HepG2 (cell line): ENCODE measurements around the gene DACT2. TPM values are rescaled to one million over a fixed set of nuclear protein-coding genes. Genes with fewer than 3 reads are reported as not detected.

Experiments
- ATAC-seq: fragments of 200-7000 bp; cut with Tn5 transposase; 3 replicates; pipeline ENCODE4 v1.9.1; 2020; ENCODE audit warnings: mild to moderate bottlenecking, moderate library complexity
- BruUV-seq: library from RNA; stranded (reverse); fragments of 400-500 nt; replicated peaks from 2 replicates; lab custom pipeline; 2021; lab: Mats Ljungman, UMichigan
- CTCF ChIA-PET: fragments of 300-600 bp; formaldehyde crosslinking; extraction: SDS; loops from one replicate; lab custom pipeline; 2021; ENCODE audit warnings: low total read pairs, inconsistent platforms, low intra/inter-chr PET ratio; lab: Yijun Ruan, JAX
- POLR2A ChIA-PET: fragments of 350-600 bp; sonication (Branson Sonifier 250); formaldehyde crosslinking; loops from one replicate; lab custom pipeline; 2020; ENCODE audit warnings: antibody characterized with exemption, inconsistent platforms; lab: Yijun Ruan, JAX
- DNase-seq: peaks from one replicate; pipeline ENCODE4 v3.0.0-alpha.2; 2015; ENCODE audit warnings: low spot score
- FAIRE-seq: peaks from 3 replicates; lab custom pipeline; 2011; peaks lifted over from hg19 to GRCh38; lab: Jason Lieb, UNC
- H2AFZ ChIP-seq: one replicate; pipeline ENCODE4 v1.6.1; 2011; ENCODE audit warnings: low read length, inconsistent platforms
- H3K27ac ChIP-seq: fragments of 300-600 bp; 3 replicates; pipeline ENCODE4 v1.8.0; 2011; ENCODE audit warnings: mixed run types, mild to moderate bottlenecking, mixed read lengths, low read length, inconsistent platforms; ENCODE audit not compliant: insufficient read depth; ENCODE audit errors: extremely low read length
- H3K27me3 ChIP-seq, 2 experiments: fragments of 200-600 bp in 1 of 2; 2 replicates in 1 of 2; 3 replicates in 1 of 2; pipeline versions ENCODE4 v1.6.0 to v1.8.0; 2011; ENCODE audit warnings: low read length in 2 of 2, mild to moderate bottlenecking in 2 of 2, moderate library complexity in 2 of 2, inconsistent platforms in 1 of 2; ENCODE audit not compliant: insufficient read depth in 2 of 2, control insufficient read depth in 1 of 2
- H3K36me3 ChIP-seq, 2 experiments: fragments of 200-600 bp in 1 of 2; replicated peaks in 1 of 2; 2 replicates in 1 of 2; 3 replicates in 1 of 2; pipeline versions ENCODE4 v1.5.1 to v1.8.0; 2011; ENCODE audit warnings: low read length in 2 of 2, inconsistent platforms in 1 of 2; ENCODE audit not compliant: insufficient read depth in 2 of 2, control insufficient read depth in 1 of 2
- H3K4me1 ChIP-seq: 2 replicates; pipeline ENCODE4 v1.5.1; 2012; ENCODE audit warnings: low read length, inconsistent platforms; ENCODE audit not compliant: insufficient read depth
- H3K4me2 ChIP-seq: 2 replicates; pipeline ENCODE4 v1.6.0; 2011; ENCODE audit warnings: low read depth, low read length, inconsistent platforms
- H3K4me3 ChIP-seq, 3 experiments: fragments of 200-600 bp in 1 of 3; sonication (generic), shearing (Covaris generic) in 1 of 3; replicated peaks in 1 of 3; 2 replicates each; pipeline ENCODE4 v1.5.1; 2011 to 2016; ENCODE audit warnings: low read length in 3 of 3, inconsistent platforms in 2 of 3, low read depth in 2 of 3, mild to moderate bottlenecking in 2 of 3, control low read depth in 1 of 3, mixed read lengths in 1 of 3; ENCODE audit not compliant: insufficient read depth in 1 of 3
- H3K79me2 ChIP-seq: one replicate; pipeline ENCODE4 v1.6.1; 2011; ENCODE audit warnings: low read length, inconsistent platforms; ENCODE audit not compliant: insufficient read depth
- H3K9ac ChIP-seq: 2 replicates; pipeline ENCODE4 v1.6.0; 2011; ENCODE audit warnings: mild to moderate bottlenecking, low read depth, low read length, inconsistent platforms; ENCODE audit not compliant: insufficient read depth
- H3K9me3 ChIP-seq: 2 replicates; pipeline ENCODE4 v1.5.1; 2012; ENCODE audit warnings: mild to moderate bottlenecking, low read length
- H4K20me1 ChIP-seq: 2 replicates; pipeline ENCODE4 v1.6.0; 2011; ENCODE audit warnings: inconsistent platforms, mild to moderate bottlenecking, low read length, moderate library complexity; ENCODE audit not compliant: insufficient read depth
- POLR2G ChIP-seq: fragments of 200-400 bp; formaldehyde crosslinking; IDR thresholded peaks from 2 replicates; pipeline ENCODE4 v1.6.1; 2018; ENCODE audit warnings: mild to moderate bottlenecking, low read depth, low read length, moderate library complexity
- RAD51 ChIP-seq: fragments of 450-650 bp; IDR thresholded peaks from 2 replicates; pipeline ENCODE4 v1.6.1; 2016; ENCODE audit warnings: borderline replicate concordance
- RXRB ChIP-seq: IDR thresholded peaks from 2 replicates; pipeline ENCODE4 v1.6.1; 2016; ENCODE audit warnings: borderline replicate concordance, missing genetic modification reagents, missing compliant biosample characterization
- SMARCC2 ChIP-seq: fragments of 450-650 bp; IDR thresholded peaks from 2 replicates; pipeline ENCODE4 v1.6.1; 2017; ENCODE audit warnings: antibody characterized with exemption, mild to moderate bottlenecking
- SP140L ChIP-seq: sonication (generic); formaldehyde crosslinking; IDR thresholded peaks from 2 replicates; pipeline ENCODE4 v1.4.0; 2020; ENCODE audit warnings: missing genetic modification reagents, borderline replicate concordance
- YEATS2 ChIP-seq: sonication (generic); formaldehyde crosslinking; IDR thresholded peaks from 2 replicates; pipeline ENCODE4 v1.4.0; 2020; ENCODE audit warnings: missing genetic modification reagents, borderline replicate concordance
- ZBTB7B ChIP-seq: sonication (generic); formaldehyde crosslinking; IDR thresholded peaks from 2 replicates; pipeline ENCODE4 v1.4.0; 2020; ENCODE audit warnings: missing genetic modification reagents
- ZNF3 ChIP-seq: IDR thresholded peaks from 2 replicates; pipeline ENCODE4 v1.7.0; 2017; ENCODE audit warnings: inconsistent platforms
- ZNF354B ChIP-seq: sonication (generic); formaldehyde crosslinking; IDR thresholded peaks from 2 replicates; pipeline ENCODE4 v1.8.0; 2022; ENCODE audit warnings: mild to moderate bottlenecking, missing genetic modification reagents
- ZNF441 ChIP-seq: sonication (generic); formaldehyde crosslinking; IDR thresholded peaks from 2 replicates; pipeline ENCODE4 v1.7.0; 2021; ENCODE audit warnings: missing genetic modification reagents, borderline replicate concordance
- ZNF468 ChIP-seq: sonication (generic); formaldehyde crosslinking; IDR thresholded peaks from 2 replicates; pipeline ENCODE4 v1.8.0; 2022; ENCODE audit warnings: mild to moderate bottlenecking, moderate library complexity, missing genetic modification reagents
- ZNF510 ChIP-seq: sonication (generic); formaldehyde crosslinking; IDR thresholded peaks from 2 replicates; pipeline ENCODE4 v1.4.0; 2020; ENCODE audit warnings: low read depth, mild to moderate bottlenecking, missing genetic modification reagents
- ZNF780A ChIP-seq: sonication (generic); formaldehyde crosslinking; IDR thresholded peaks from 2 replicates; pipeline ENCODE4 v1.8.0; 2022; ENCODE audit warnings: mild to moderate bottlenecking, missing genetic modification reagents, moderate library complexity
- WGBS: methylation state at CpG from one replicate; pipeline ENCODE4 v1.1.6; 2017; ENCODE audit warnings: low lambda C conversion rate; 5-methylcytosine and 5-hydroxymethylcytosine counted together
- in situ Hi-C: cut with HindIII; loops from 2 replicates; pipeline ENCODE4 v1.10.0; 2017; ENCODE audit warnings: low pct_unique_long_range_greater_than_20kb; ENCODE audit not compliant: extremely low pct_ligation_motif_present
- intact Hi-C: fragments of 100-400 bp; cut with micrococcal nuclease; formaldehyde crosslinking; loops from one replicate; pipeline ENCODE4 v1.10.0; 2022; ENCODE audit not compliant: unreplicated experiment
- polyA plus RNA-seq, 8 experiments: library from polyadenylated mRNA; depleted of rRNA in 3 of 8; stranded (reverse) in 7 of 8; unstranded in 1 of 8; fragments of >200 nt; fragmentation: Illumina TruSeq in 4 of 8; extraction: Trizol in 4 of 8; gene quantifications; 2 replicates each; pipeline versions ENCODE4 v1.2.1 to v1.2.3, GENCODE V29; 2011 to 2016; ENCODE audit warnings: low read depth in 4 of 8, missing spikeins in 1 of 8, mixed read lengths in 1 of 8; ENCODE audit not compliant: insufficient read depth in 1 of 8
- total RNA-seq, 5 experiments: library from RNA; depleted of rRNA; stranded (reverse); fragments of >200 nt; fragmentation: Illumina TruSeq; extraction: Trizol; gene quantifications; 2 replicates each; pipeline ENCODE4 v1.2.3, GENCODE V29; 2016; ENCODE audit warnings: low read depth in 1 of 5
- TF ChIP-seq, protein P1 (sequence below): sonication (generic); formaldehyde crosslinking; IDR thresholded peaks from 2 replicates; pipeline ENCODE4 v1.8.0; 2022; ENCODE audit warnings: mild to moderate bottlenecking, missing genetic modification reagents, borderline replicate concordance

Gene DACT2
- total and polyA plus RNA-seq, 2 of the 13 experiments (the other 11 are each of a cell fraction or from before 2014, with no cell fraction given): 0.15 TPM; not detected in 1

DNA sequence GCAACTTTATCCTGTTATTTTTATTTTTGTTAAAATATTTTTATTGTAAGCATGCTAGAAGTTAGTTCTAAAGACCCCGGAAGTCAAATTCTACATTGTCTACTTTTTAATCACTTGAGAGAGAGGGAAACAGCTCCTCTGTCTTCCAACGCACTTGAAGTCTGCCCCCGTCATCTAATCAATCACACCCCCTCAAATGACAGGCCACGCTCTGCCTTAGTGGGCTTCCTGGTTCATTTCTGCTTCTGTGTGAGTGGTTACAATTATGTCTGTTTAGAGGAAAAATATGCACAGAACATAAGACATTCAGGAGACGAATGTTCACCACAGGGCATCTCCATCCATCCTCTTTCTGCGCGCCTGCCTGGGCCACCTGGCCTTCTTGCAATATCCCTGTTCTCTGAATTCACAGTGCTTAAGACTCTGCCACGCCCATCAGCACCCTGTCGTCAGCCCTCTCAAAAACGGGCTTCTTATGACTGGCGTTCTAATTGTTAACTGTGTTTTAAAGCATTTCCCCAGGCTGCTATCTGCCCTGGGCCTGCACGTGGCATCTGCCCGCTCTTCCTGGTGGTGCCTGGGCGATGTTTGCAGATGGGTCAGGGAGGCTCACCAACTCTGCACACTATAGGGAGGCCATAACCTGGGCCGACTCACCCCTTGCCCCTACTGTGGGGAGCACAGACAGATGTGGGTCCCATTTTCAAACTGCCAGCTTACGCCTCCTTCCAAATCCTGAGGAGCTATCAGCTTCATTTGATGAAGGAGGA lies 15.4 kb downstream of the DACT2 start:
- FAIRE-seq (no peak), ATAC-seq (no peak), DNase-seq (no peak)
- H3K27me3 ChIP-seq: no peaks in the 10 kb centered on the region
- no peaks in the 10 kb centered on the region for H4K20me1 ChIP-seq
- H3K4me1 ChIP-seq: peaks cover 39% of the 10 kb centered on the region
- no peaks in the 10 kb centered on the region for H3K79me2 ChIP-seq
- H3K9ac ChIP-seq: no peak overlapping the region
- 92% methylated on average over 16 of the region's 16 CpGs for WGBS
- no peaks in the 10 kb centered on the region for H3K36me3 ChIP-seq
- BruUV-seq: no TSS peak
- intact Hi-C loops (loop anchor here (5.0 kb wide), 2 partner anchors 37 to 57 kb away; no protein-coding TSS in a partner anchor), in situ Hi-C loops (no loop called here)
- no peak overlapping the region for H2AFZ ChIP-seq
- H3K27ac ChIP-seq: no peak overlapping the region
- H3K4me2 ChIP-seq: no peak overlapping the region
- no peak for TF ChIP-seq ZNF354B (CRISPR knock-in tag)
- TF ChIP-seq RAD51: no peak
- no peak for TF ChIP-seq ZNF468
- no peak for TF ChIP-seq RXRB
- TF ChIP-seq ZNF441 (CRISPR knock-in tag): no peak
- TF ChIP-seq SMARCC2: no peak
- TF ChIP-seq, protein P1, sequence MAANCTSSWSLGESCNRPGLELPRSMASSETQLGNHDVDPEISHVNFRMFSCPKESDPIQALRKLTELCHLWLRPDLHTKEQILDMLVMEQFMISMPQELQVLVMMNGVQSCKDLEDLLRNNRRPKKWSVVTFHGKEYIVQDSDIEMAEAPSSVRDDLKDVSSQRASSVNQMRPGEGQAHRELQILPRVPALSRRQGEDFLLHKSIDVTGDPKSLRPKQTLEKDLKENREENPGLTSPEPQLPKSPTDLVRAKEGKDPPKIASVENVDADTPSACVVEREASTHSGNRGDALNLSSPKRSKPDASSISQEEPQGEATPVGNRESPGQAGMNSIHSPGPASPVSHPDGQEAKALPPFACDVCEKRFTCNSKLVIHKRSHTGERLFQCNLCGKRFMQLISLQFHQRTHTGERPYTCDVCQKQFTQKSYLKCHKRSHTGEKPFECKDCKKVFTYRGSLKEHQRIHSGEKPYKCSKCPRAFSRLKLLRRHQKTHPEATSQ: no peak
- no peak for TF ChIP-seq YEATS2 (CRISPR knock-in tag)
- TF ChIP-seq ZNF510: no peak
- TF ChIP-seq POLR2G: no peak
- no peak for TF ChIP-seq ZNF780A
- no peak for TF ChIP-seq ZBTB7B (CRISPR knock-in tag)
- TF ChIP-seq SP140L (CRISPR knock-in tag): no peak
- no peak for TF ChIP-seq ZNF3
- no peaks in the 10 kb centered on the region for H3K9me3 ChIP-seq
- POLR2A ChIA-PET: no interaction called here
- CTCF ChIA-PET: no interaction called here
- H3K4me3 ChIP-seq: no peak overlapping the region
